Measurements from ENCODE around the gene SNTA1. TPM values are rescaled to one million over a fixed set of nuclear protein-coding genes. Genes with fewer than 3 reads are reported as not detected.

Gene SNTA1
- total RNA-seq, 2 donors from 2014 or later = 4.5 to 5.7 TPM

DNA sequence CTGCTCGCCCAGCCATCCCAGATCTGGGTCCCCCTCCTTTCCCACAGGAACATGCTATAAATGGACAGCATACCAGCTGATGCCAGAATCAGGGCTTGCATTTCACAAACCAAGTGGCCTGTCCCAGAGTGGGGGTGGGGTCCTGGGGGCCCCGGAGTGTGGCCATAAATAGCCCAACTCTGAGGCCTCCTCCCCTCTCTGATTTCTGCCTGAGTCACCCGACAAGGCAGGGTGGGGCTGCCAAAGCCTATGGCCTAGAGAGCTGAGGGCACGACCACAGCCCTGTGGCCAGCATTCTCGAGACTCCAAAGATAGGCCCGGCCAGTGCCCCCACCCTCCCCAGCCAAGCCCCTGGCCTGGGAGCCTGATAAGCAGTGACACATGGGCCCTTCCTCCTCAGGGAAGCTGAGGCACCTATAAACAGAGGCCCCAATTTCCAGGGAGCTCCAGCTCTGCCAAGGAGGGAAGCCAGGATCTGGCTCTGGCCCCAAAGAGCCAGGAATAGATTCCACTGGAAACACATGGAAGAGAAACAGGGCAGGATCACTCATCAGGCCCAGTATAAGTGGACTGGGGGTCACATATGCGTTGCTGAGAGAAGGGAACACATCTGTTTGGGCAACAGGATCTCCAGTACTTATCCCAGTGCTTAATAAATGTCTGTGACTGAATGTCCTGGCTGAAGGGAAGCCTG, 20.3 kb downstream of the SNTA1 start:
- intact Hi-C loops (cut with DNase I) = no loop called here
- no peak overlapping the region for H3K27ac ChIP-seq
- no peaks in the 10 kb centered on the region for H3K36me3 ChIP-seq
- no peaks in the 10 kb centered on the region for H3K9me3 ChIP-seq
- peak; percentile 44 for DNase-seq
- no peak overlapping the region for H3K9ac ChIP-seq (ENCODE audit: low read depth in 2 of 2, low read length in 2 of 2)
- TF ChIP-seq, protein P1, sequence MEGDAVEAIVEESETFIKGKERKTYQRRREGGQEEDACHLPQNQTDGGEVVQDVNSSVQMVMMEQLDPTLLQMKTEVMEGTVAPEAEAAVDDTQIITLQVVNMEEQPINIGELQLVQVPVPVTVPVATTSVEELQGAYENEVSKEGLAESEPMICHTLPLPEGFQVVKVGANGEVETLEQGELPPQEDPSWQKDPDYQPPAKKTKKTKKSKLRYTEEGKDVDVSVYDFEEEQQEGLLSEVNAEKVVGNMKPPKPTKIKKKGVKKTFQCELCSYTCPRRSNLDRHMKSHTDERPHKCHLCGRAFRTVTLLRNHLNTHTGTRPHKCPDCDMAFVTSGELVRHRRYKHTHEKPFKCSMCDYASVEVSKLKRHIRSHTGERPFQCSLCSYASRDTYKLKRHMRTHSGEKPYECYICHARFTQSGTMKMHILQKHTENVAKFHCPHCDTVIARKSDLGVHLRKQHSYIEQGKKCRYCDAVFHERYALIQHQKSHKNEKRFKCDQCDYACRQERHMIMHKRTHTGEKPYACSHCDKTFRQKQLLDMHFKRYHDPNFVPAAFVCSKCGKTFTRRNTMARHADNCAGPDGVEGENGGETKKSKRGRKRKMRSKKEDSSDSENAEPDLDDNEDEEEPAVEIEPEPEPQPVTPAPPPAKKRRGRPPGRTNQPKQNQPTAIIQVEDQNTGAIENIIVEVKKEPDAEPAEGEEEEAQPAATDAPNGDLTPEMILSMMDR (IDR thresholded peaks at IDR 0.05) = no peak
- H3K27me3 ChIP-seq = no peaks in the 10 kb centered on the region
- H3K4me3 ChIP-seq = no peak overlapping the region
- H3K4me1 ChIP-seq = no peaks in the 10 kb centered on the region

DNA sequence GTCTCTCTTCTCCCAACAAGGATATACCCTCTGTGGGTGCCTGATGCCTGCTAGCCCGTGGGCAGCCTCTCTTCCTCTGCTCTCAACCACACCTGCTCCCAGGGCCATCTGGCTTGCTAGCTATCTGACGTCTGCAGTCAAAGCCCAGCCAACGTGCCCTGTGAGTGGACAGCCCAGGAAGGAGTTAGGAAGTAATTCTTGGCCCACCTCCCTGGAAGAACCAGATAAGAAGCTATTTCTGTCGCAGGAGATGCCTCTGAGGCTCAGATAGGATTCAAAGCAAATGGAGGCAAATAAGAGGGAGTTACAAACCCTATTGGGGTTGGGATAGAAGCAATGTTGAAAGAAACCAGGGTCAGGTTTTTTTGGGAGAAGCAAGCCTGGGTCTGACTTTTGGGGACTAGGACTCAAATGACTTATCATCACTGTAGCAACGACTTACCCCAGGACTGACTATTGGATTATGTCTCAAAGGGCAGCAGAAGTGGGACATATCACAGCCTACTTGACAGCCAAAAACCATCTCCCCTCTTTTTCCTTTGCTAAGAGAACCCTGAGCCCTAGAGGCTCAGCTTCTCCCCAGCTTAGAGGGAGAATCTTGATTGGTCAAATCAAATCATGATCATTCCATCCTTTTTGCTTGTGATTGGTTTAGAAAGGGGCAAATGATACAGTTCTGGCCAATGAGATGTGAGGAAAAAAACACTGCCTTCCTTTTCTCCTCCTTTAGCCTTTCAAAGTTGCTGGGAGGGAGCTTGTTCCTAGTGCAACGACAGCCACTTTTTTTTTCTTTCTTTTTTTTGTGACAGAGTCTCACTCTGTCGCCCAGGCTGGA, 24.2 kb downstream of the SNTA1 start:
- Histone ChIP-seq H3K9me3 (no peaks in the 10 kb centered on the region), H3K4me3 (no peak overlapping the region), H3K27me3 (no peaks in the 10 kb centered on the region), H3K36me3 (no peaks in the 10 kb centered on the region), H3K4me1 (no peaks in the 10 kb centered on the region), H3K9ac (ENCODE audit: low read depth in 2 of 2, low read length in 2 of 2) (no peak overlapping the region), H3K27ac (no peak overlapping the region)
- intact Hi-C loops (cut with DNase I) = no loop called here
- TF ChIP-seq, protein P1 (IDR thresholded peaks at IDR 0.05) = no peak
- no peak for DNase-seq

DNA sequence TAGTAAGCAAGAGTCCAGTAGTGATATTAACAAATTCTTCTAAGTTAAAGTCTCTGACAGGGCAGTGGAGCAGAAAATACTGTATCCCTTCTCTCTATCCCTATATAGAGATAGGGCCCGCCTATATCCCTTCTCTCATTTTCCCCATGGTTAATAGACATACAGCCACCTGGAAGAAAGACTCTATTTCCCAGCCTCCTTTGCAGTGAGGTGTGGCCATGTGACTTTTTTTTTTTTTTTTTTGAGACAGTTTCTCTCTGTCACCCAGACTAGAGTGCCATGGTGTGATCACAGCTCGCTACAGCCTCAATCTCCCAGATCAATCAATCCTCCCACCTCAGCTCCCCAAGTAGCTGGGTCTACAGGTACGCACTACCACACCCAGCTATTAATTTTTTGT, 25.5 kb downstream of the SNTA1 start:
- Histone ChIP-seq H3K9ac (ENCODE audit: low read depth in 2 of 2, low read length in 2 of 2) (no peak overlapping the region), H3K27me3 (no peaks in the 10 kb centered on the region), H3K9me3 (no peaks in the 10 kb centered on the region), H3K4me3 (no peak overlapping the region), H3K4me1 (no peaks in the 10 kb centered on the region), H3K36me3 (no peaks in the 10 kb centered on the region), H3K27ac (no peak overlapping the region)
- no peak for DNase-seq
- TF ChIP-seq, protein P1 (IDR thresholded peaks at IDR 0.05) = no peak
- intact Hi-C loops (cut with DNase I) = no loop called here

DNA sequence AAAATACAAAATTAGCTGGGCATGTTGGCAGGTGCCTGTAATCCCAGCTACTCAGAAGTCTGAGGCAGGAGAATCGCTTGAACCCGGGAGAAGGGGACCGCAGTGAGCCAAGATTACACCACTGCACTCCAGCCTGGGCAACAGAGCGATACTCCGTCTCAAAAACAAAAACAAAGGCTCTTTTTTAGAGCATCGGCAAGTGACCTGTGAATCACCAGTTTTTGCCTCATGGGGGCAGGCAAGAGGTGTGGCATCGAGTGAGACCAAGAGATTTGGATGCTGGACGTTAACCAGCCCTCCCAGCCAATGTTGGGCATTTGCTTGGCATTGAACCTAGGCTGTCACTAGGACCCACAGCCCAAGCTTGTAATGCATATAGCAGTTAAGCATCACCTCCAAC, 27.6 kb downstream of the SNTA1 start:
- DNase-seq = peak; percentile 29
- no peaks in the 10 kb centered on the region for H3K9me3 ChIP-seq
- no peaks in the 10 kb centered on the region for H3K4me1 ChIP-seq
- H3K4me3 ChIP-seq = no peak overlapping the region
- no peak overlapping the region for H3K27ac ChIP-seq
- intact Hi-C loops (cut with DNase I) = no loop called here
- H3K36me3 ChIP-seq = no peaks in the 10 kb centered on the region
- TF ChIP-seq, protein P1 (IDR thresholded peaks at IDR 0.05) = peak; percentile 20
- no peaks in the 10 kb centered on the region for H3K27me3 ChIP-seq
- H3K9ac ChIP-seq (ENCODE audit: low read depth in 2 of 2, low read length in 2 of 2) = no peak overlapping the region

DNA sequence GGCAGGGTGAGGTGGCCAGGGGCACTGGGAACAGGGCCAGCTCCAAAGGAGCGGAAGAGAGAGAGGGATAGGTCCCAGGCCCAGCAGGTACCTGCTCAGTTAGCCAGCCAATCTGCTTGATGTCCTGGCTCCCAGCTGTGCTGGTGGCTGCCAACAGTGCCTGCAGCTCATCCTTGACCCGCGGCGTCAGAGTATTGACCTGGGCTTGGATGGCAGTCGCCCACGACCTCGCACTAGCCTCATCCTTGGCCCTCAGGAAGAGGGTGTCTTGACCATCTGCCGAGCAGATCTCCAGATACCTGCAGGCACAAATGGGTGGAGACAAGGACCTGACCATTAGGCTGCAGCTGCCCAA, 31.1 kb downstream of the SNTA1 start:
- H3K9ac ChIP-seq (ENCODE audit: low read depth in 2 of 2, low read length in 2 of 2) = no peak overlapping the region
- TF ChIP-seq, protein P1 (IDR thresholded peaks at IDR 0.05) = no peak
- no peak for DNase-seq

More for the DNA sequence above, 31.1 kb downstream of the SNTA1 start:
- H3K27ac ChIP-seq = no peak overlapping the region
- no peaks in the 10 kb centered on the region for H3K9me3 ChIP-seq
- intact Hi-C loops (cut with DNase I) = no loop called here
- no peaks in the 10 kb centered on the region for H3K36me3 ChIP-seq
- H3K4me3 ChIP-seq = no peak overlapping the region
- no peaks in the 10 kb centered on the region for H3K4me1 ChIP-seq
- H3K27me3 ChIP-seq = no peaks in the 10 kb centered on the region

All from colonic mucosa (tissue), 4 donors.